HUDEP-2 (cell line): Measurements from ENCODE around the gene DAAM2.

Source experiments
- DNase-seq, 76 experiments: peaks; one replicate each; lab custom pipeline; 2025; ENCODE audit not compliant: unreplicated experiment in 76 of 76; lab: John Stamatoyannopoulos, UW

The DAAM2 gene

DNA sequence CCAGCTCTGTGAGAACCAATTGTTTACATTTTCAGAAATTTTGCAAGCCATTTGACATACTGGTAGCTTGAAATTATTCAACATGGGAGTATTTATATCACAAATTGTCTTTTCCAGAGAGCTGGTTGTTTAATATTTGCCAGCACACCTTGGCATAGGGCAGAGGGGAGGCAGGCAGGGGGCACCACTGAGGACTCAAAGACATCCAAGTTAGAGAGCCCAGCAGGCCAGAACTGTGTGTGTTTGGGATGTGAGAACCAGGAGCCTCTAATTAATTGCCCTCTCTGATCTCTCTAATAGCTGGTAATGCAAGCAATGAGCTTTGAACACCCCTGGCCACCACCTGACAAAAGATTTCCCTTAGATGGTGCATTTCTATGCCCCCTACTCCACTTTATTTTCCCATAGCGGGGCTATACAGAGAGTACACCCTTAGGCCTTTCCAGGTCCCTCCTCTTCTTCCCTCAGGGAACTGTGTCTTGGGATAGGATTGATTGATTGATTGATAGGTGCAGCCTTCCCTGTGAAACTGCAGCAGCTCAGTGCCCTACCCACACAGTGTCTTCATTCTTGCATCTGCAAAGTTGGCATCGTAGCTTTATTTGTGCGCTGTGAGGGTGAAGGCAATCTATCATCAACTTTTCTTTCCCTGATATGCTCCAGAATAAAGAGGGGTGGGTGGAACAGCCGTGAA, 112.9 kb downstream of the DAAM2 start:
- DNase-seq = no peak

DNA sequence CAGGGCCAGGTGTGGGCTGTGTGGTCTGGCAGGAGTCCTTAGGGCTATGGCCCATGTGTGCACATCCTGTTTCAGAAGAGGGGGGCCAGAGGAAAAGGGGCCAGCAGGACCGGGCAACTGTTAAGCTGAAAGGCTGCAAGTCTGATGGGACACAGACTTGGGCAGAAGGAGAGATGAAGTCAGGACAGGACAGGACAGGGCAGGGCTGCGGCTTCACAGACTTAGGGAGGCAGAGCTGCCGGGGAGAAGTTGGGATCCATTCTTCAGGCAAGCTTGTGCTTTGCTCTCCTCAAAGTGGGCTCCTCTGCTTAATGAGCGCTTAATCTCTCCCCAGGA, 113.4 kb downstream of the DAAM2 start:
- DNase-seq = no peak

DNA sequence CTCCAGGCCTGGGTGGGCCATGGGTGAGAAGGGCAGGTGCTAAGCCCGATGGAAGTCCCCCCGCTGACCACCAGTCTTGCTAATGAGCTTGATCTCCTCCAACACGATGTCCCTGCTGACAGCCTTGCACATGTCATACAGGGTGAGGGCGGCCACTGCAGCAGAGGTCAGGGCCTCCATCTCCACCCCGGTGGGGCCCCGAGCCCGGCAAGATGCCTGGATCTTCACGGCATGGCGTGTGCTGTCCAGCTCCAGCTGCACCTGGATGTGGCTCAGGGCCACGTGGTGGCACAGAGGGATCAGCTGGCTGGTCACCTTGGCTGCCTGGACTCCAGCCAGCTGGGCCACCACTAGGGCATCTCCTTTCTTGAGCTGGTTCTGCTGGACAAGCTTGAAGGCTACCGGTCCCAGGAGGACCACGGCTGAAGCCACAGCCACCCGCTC, 114.2 kb downstream of the DAAM2 start:
- DNase-seq = no peak

DNA sequence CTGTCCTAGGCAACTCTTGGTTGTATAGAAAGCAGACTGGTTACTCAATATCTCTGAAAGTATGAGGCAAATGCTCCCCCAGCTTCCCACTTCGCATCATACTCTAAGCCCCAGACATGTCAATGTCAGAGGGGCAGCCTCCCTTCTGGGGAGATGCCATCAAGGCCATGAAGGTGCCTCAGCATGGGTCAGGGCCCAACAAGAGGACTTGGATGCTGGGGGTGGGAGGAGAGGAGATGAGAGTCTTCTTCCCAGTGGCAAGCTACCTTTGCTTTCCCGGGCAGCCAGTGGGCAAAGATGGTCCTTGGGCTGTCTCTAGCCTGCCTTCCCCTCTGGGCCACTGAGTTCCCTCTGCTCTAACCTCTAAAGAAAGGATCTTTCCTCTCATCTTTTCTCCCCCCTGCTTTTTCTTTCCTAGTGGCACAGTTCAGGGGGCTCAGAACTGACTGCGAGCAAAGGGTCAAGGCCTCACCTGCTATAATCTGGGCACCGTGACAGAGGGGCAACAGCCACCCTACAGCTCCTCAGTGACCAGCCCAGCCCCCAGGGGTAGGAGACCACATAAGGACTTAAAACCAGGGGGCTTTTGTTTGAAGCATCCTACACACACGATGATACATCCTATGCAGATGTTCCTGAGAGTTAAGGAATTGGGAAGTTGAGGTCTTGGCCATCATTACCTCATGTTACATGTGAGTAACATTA, 115.8 kb downstream of the DAAM2 start:
- DNase-seq = no peak

DNA sequence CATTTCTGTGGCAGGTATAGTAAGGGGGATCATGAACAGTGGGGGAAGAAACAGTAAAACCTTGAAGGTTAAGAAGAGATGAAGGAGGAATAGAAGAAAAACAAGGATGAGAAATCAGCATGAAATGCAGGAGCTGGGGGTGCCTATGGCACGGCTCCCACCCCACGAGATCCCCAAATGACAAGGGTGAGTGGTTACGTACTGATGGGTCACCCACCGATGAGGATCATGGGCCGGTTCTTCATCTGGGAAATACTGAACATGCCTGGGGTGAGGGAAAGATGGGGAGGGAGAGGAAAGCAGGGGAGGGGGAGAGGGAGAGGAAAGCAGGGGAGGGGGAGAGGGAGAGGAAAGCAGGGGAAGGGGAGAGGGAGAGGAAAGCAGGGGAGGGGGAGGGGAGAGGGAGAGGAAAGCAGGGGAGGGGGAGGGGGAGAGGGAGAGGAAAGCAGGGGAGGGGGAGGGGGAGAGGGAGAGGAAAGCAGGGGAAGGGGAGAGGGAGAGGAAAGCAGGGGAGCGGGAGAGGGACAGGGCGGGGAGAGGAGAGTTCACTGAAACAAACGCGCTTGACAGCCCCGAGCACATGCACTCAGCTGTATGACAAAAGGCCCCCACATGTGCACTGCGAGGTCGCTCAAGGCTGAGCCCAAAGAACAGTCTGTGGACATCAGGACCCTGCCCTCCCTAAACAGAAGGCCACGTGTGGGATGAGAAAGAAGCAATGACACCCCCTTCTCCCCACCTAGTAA, 116.8 kb downstream of the DAAM2 start:
- DNase-seq = no peak

DNA sequence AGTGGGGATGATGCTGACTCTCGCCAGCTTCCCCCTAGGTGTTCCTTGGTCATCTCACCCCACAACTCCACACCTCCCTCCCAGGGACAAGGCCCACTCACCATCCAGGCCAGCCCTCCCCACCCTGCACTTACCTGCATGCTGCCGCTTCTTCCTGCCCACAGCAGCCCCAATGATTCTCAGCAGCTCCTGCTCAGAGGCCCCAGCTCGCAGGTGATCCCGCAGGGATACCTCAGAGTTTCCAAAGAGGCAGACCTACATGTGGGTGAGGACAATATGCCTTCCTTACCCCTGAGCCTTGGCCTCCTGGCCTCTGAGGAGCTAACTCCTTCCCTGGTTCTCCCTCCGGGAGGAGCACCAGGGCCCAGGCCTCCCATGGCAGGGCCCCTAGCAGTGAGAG, 117.5 kb downstream of the DAAM2 start:
- no peak for DNase-seq

DNA sequence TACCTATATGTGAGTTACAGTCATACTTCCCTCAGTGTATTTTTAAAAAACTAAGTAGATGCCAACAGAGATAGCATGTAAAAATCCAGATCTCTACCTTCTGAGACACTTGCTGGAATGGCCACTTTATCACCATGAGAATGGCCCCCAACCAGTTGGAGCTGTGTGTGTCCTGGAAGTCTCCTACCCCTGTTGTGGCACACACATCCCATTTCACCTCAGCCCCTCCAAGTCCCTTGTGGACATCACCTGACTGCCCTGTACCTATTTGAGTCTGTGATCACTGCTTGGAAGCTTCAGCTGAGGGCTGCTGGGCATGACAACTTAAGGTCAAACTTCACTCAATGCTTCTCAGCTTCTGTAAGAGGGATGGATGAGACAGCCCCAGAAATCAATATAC, 118.0 kb downstream of the DAAM2 start:
- no peak for DNase-seq

DNA sequence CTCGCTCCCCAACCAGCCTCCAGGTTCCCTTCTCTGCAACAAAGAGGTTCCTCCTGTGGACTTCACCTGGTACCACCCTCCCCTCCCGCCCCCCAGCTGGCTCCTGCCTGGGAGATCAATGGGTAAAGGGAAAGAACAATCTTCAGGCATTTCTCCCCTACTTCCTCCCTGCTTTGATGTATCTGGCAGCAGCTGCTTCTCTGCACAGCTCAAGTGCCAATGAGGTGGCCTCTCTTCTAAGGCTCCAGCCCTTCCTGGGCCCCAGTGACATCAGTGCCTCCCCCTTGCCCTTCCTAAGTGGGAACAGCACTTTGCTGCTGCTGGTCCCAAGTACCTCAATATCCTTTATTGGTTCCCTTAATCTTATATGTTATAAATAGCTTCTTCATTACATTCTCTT, 118.6 kb downstream of the DAAM2 start:
- DNase-seq = no peak

DNA sequence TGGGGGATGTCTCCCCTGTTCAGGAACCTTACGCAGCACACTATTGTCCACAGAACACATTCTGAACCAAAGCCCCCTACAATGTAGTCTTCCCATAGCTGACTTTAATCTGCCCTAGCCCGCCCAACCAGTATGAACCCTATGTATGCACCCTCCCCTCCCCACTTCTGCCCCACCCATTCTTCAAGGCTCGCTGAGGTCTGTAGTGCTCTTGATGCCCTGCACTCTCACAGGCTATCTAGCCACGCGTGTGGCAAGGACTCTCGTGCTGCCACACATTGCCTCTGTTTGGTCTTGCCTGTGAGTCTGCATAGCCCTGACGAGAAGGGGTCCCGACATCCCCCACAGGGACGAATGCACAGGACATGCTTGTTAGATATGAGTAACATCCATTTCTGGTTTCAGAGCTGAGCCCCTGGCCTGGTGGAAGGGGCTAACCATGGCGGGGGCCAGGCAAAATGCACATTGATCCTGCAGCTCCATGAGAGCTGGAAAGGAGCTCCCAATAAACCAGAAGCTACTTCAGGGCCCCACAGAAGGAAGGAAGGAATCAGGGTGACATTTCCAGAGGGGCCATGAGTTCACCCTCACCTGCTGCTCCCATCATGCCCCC, 119.4 kb downstream of the DAAM2 start:
- no peak for DNase-seq

DNA sequence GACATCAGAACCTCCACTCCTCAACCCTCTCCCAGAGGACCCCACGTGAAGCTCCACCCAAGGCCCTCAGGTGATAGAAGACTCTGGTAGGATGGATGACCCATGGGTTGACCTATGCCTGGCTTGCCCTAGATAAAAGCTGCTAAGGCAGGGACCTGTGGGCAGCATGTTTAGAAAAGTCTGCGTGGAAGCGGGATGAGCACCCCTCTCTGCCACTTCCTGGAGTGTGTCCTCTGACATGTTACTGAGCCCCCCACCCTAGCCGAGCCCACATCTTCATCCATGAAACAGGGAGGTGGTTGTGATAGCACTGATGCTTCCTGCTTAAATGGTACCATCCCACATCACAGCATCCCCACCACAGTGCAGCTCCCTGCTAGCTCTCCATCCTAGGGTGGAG, 120.3 kb downstream of the DAAM2 start:
- no peak for DNase-seq

DNA sequence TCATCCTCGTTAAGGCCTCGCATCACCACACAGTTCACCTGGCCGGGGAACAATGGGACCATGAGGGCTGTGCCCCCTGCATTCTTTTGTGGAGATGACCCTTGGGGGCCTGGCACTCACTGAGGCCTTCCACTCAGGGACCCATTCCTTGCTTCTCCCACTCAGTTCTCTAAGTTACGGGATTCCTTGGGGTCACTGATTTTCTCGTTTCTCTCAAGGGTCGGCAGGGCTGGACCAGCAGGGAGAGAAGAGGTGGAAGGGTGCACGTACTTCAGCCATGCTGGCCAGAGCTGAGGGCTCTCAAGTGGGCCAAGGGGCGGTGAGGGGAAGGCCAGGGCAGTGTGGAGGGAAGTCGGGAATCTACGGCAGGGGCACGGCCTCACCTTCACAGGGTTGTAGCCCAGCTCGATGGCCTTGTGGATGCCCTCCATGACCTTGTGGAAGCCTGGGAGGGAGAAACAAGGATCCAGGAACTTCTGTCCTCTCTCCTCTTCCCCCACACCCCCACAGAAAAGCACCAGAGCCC, 121.3 kb downstream of the DAAM2 start:
- no peak for DNase-seq

DNA sequence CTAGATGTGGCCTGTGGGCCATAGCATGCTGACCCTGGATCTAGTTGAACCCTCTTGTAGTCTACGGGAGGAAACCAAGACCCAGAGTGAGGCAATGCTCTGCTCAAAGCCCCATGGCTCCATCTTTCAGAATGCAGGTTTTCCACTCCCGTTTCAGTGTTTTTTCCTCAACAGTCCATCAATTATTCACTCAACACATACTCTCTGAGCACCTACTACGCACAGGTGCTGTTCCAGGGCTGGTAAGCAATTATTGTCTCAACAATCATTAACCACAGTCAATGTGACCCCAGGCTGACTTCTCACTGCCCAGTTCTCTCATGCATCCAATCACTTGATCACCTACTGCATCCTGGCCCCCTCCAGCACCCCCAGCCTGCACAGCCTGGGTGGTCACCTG, 122.1 kb downstream of the DAAM2 start:
- DNase-seq = no peak

DNA sequence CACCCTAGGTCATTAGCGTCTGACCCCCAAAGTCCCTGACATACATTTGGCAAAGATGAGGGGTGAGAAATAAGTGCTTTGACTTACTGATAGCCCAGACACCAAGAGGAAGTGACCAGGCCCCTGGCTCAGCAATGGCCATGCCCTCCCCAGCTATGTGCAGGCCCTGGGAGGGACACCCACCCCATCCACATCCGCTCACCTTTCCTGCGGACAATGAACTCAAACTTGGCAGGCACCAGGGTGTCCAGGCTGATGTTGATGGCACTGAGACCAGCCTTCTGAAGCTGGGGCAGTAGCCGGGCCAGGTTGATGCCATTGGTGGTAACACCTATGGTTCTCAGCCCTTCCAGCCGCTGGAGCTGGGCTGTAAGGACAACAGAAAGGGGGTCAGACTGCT, 123.7 kb downstream of the DAAM2 start:
- no peak for DNase-seq

DNA sequence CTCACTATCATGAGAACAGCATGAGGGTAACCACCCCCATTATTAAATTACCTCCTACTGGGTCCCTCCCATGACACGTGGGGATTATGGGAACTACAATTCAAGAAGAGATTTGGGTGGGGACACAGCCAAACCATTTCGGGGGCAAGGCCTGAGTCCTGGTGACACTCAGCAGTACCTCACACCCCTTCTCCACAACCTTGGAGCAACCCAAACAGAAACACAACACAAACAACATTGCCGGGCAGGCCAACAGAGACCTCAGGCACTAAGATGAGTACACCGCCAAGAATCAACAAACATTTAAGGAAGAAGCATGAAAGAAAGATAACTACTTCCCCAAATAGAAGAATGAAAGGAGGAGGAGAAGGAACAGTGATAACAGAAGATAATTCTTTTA, 125.2 kb downstream of the DAAM2 start:
- DNase-seq = no peak

DNA sequence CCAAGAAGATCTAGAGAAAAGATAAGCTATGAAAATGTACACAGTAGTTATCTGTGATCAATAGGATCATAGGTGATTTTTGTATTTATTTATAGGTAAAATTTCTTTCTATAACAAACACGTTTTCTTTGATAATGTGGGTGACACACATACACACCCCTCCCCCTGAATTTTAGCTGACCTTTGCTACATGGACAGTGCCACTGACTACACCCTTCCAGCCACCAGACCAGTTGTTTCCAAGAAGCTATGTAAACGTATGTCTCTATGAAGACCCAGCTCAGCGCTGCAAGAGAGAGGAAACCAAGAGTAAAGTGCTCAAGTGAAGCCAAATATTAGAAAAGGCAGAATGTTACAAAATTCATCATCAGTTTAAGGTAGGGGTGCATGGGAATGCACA, 125.8 kb downstream of the DAAM2 start:
- no peak for DNase-seq

DNA sequence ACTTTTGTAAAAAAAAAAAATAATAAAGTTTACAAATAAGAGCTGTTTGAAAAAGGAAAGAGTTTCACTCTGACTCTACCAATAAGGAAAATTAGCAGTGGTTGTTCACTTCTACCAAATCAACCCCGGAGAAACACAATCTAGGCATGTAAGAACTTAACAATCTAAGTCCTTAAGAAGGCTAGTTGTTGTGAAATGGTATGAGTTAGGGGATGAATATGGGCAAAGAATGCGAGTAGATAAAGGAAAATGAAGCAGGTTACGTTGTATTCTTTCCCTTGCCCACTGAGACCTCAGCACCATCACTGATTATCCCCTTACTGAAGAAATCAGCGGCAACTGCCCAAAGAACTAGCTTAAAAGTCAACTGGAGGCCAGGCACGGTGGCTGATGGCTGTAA, 126.7 kb downstream of the DAAM2 start:
- no peak for DNase-seq

DNA sequence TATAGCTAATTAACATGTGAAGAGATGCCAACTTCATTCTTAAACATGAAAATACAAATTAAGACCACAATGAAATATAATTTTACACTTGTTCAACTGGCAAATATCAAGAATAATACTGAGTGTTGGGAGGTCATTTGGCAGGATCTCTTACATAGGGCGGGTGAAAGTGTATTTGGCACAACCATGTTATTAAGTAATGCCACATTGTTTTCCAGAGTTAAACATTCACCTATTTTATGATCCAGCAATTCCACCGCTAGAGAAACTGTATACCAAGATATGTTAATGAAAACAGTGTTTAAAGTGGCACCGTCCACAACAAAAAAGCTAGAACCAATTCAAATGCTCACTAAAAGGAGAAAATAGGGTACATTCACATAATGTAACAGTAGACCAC, 128.0 kb downstream of the DAAM2 start:
- no peak for DNase-seq

DNA sequence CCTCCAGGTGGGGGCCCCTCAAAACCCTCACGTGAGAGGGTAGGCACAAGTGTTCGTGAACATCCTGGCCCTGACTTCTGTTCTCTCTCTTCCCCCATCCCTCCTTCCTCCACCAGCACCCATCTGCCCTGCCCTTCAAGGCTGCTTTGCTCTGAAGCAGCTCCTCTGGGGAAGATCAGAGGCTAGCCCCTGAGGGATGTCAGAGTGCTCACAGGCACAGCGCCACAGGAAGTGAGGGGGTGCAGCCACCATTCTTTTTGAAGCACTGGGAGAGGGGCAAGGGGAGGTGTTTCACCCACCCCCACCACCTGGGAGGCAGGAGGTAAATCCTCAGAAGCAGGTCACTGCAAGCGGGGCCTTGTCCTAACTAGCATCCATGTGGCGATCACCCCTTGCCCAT, 130.6 kb downstream of the DAAM2 start:
- no peak for DNase-seq

DNA sequence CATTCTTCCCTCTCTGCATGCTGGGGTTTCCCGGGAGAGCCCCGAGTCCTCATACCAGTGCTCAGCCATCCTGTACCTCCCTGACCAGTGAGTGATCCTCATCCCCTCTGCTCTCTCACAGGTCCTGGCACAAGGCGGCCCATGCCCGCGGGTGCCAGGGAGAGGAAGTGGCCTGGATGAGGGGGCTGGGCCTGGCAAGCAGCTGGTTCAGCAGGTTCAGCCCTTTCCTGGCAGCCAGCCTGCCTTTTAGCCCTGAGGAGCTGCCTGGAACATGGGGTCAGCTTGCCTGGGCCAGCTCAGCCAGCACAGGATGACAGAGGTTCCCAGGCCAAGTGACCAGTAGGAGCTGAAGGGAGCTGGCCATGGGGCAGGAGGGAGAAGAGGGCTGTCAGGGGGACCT, 131.2 kb downstream of the DAAM2 start:
- no peak for DNase-seq

DNA sequence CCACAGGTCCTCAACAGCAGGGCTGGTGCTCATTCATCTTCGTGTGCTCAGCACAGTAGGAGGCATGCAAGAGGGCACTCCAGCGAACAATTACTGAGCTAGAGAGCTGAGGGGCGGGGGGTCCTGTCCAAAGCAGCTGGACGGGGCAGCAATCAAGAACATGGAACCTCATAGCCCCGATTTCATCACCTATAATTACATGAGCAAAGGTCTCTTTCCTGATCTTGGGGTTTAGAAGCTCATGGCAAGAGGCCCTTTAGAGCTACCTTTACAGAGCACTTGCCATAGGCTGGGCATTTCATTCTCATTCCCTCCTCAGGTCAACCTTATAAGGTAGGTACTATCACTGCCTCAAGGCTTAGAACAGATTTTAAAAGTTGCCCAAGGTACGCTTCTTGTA, 131.7 kb downstream of the DAAM2 start:
- DNase-seq = no peak

DNA sequence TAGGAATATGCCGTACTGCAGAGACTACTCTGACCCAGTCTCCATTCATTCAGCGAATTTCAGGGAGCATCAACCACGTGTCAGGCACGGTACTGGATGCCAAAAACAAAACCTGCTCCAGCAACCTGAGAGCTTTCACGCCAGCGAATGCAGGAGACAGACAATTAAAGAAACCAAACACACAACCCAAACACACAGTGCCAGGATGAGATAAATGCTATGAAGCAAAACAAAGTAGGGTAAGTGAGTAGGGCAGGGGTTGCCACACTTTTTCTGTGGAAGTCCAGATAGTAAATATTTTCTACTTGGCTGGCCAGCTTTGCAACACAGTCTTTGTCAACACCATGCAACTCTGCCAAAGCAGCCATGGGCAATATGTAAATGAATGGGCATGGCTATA, 132.1 kb downstream of the DAAM2 start:
- no peak for DNase-seq
